Breast epithelium (tissue), 3 donors: ENCODE data around the gene NDUFAF2.

Source experiments
- POLR2A ChIP-seq: fragments of 450-650 bp; IDR thresholded peaks from one replicate; pipeline ENCODE4 v1.6.1; 2016; ENCODE audit warnings: antibody characterized with exemption, mild to moderate bottlenecking, moderate library complexity
- TF ChIP-seq, protein P1 (sequence below), 3 donors: fragments of 450-650 bp; IDR thresholded peaks; one replicate each; pipeline ENCODE4 v1.5.1; 2016 to 2017; ENCODE audit warnings: antibody characterized with exemption in 3 of 3, mild to moderate bottlenecking in 3 of 3, moderate library complexity in 3 of 3

DNA sequence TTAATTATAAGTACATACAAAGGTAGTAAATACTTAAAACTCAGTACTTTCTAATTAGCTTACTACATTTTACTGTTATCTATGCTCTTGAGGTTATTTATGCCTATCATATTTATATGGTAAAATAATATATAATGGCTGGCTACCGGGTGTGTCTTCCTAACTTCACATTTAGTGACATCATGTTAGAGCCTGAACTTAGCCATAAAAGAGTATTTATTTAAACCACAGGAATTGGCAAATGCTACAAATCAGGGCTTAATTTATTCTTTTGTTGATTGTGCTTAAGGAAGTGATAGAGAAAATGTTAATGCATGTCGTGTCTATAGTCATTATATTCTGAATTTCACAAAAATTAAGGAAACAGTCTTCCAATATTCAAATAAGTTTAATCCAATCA lies 73.1 kb downstream of the NDUFAF2 start:
- TF ChIP-seq, protein P1, sequence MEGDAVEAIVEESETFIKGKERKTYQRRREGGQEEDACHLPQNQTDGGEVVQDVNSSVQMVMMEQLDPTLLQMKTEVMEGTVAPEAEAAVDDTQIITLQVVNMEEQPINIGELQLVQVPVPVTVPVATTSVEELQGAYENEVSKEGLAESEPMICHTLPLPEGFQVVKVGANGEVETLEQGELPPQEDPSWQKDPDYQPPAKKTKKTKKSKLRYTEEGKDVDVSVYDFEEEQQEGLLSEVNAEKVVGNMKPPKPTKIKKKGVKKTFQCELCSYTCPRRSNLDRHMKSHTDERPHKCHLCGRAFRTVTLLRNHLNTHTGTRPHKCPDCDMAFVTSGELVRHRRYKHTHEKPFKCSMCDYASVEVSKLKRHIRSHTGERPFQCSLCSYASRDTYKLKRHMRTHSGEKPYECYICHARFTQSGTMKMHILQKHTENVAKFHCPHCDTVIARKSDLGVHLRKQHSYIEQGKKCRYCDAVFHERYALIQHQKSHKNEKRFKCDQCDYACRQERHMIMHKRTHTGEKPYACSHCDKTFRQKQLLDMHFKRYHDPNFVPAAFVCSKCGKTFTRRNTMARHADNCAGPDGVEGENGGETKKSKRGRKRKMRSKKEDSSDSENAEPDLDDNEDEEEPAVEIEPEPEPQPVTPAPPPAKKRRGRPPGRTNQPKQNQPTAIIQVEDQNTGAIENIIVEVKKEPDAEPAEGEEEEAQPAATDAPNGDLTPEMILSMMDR (IDR thresholded peaks at IDR 0.05), result no peak
- no peak for TF ChIP-seq POLR2A
